ENCODE results near the gene RAMACL.

GRCh38 chr6:166533205-166533824 lies 53.2 kb downstream of the RAMACL start:
- no peak for TF ChIP-seq POLR2A (IDR thresholded peaks at IDR 0.05; ENCODE audit: low read depth, low read length)
- TF ChIP-seq POLR2AphosphoS5 (IDR thresholded peaks at IDR 0.05; ENCODE audit: low read depth, low read length), result no peak
